ENCODE results near the gene TMEM108. TPM values are rescaled to one million over a fixed set of nuclear protein-coding genes. Genes with fewer than 3 reads are reported as not detected.

Gene TMEM108
- polyA plus RNA-seq, 3 donors, result not detected

DNA sequence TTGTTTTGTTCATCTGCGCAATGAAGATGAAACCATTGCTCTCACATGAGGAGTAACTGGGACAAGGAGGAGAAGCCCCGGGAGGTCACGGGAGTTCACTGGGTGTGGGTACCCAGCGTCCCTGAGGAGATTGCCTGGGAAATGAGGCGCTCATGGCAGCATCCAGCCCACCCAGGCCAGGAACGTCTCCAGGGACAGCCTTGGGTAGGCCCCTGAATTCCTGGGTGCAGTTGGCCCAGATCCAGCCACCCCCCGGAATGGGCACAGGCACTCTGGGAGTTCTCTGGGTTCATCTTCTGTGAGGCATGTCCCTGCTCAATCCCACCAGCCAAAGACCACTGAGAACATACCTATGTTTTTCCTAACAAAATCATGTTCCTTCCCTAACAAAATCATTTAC, 380.2 kb downstream of the TMEM108 start:
- Mint-ChIP-seq H3K27ac (no peak overlapping the region), H3K4me1 (no peaks in the 10 kb centered on the region), H3K36me3 (no peaks in the 10 kb centered on the region), H3K9me3 (no peaks in the 10 kb centered on the region), H3K27me3 (ENCODE audit: low read depth in 3 of 3) (peaks cover 1 to 2% (median 2%) of the 10 kb centered on the region in 3 donors), H3K4me3 (no peak overlapping the region)
- TF ChIP-seq, protein P1, sequence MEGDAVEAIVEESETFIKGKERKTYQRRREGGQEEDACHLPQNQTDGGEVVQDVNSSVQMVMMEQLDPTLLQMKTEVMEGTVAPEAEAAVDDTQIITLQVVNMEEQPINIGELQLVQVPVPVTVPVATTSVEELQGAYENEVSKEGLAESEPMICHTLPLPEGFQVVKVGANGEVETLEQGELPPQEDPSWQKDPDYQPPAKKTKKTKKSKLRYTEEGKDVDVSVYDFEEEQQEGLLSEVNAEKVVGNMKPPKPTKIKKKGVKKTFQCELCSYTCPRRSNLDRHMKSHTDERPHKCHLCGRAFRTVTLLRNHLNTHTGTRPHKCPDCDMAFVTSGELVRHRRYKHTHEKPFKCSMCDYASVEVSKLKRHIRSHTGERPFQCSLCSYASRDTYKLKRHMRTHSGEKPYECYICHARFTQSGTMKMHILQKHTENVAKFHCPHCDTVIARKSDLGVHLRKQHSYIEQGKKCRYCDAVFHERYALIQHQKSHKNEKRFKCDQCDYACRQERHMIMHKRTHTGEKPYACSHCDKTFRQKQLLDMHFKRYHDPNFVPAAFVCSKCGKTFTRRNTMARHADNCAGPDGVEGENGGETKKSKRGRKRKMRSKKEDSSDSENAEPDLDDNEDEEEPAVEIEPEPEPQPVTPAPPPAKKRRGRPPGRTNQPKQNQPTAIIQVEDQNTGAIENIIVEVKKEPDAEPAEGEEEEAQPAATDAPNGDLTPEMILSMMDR (IDR thresholded peaks at IDR 0.05), result no peak
- Histone ChIP-seq H3K27ac (ENCODE audit: low read depth in 1 of 2, low read length in 2 of 2) (no peak overlapping the region), H3K9me3 (replicated peaks in 1 of 2; ENCODE audit: control insufficient read depth in 1 of 2, insufficient read depth in 1 of 2, low read length in 2 of 2) (no peaks in the 10 kb centered on the region), H3K79me2 (ENCODE audit: insufficient read depth, low read length) (no peaks in the 10 kb centered on the region), H3K36me3 (replicated peaks in 1 of 2; ENCODE audit: control insufficient read depth in 1 of 2, insufficient read depth in 2 of 2, low read length in 2 of 2) (no peaks in the 10 kb centered on the region), H3K4me2 (replicated peaks; ENCODE audit: extremely low read depth, low read length, poor library complexity, severe bottlenecking) (no peak overlapping the region), H4K20me1 (ENCODE audit: insufficient read depth, low read length) (no peaks in the 10 kb centered on the region), H3K4me3 (replicated peaks in 1 of 3; ENCODE audit: low read depth in 2 of 3, low read length in 3 of 3) (no peak overlapping the region), H3K9ac (ENCODE audit: insufficient read depth, low read length, poor library complexity, severe bottlenecking) (no peak overlapping the region), H3K27me3 (ENCODE audit: control insufficient read depth in 2 of 2, insufficient read depth in 2 of 2, low read length in 2 of 2) (no peaks in the 10 kb centered on the region), H3K4me1 (ENCODE audit: control insufficient read depth in 1 of 2, insufficient read depth in 2 of 2, low read length in 2 of 2) (no peaks in the 10 kb centered on the region), H2AFZ (ENCODE audit: insufficient read depth, low read depth, low read length, poor library complexity, severe bottlenecking) (no peak overlapping the region)
- no peak for DNase-seq
- WGBS (ENCODE audit: insufficient coverage), result 91% methylated on average over 7 of the region's 7 CpGs
- intact Hi-C loops (cut with micrococcal nuclease), result no loop called here

DNA sequence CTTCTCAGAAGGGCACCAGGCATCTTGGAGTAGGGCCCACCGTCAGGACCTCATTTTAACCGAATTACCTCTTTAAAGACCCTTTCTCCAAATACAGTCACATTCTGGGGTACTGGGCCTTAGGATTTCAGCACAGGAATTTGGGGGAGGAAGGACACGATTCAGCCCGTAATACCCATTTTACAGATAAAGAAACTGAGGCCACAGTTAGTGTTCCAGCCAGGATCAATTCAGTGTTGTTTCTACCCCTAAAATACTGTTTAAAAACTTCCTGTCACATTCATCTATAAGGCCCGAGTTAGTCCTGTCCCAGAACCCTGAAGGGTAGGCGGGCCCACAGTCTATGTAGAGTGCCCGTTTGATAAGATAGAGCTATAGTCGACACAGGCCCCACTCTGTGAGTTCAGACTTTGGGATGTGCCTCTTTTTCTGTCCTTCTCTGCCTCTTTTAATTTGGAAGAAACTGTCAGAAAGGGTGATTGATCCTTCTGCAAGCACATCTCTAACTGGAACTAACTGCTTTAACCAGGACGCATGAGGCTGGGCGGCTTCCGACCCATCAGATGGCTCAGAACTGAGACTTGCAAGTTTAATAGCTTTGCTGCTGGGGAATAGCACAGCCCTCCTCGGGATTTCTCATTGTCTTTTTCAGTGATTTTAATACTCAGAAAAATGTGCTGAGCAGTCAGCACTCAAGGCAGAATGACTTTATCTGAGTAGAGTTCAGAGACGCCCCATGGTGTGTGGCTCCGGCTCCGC, 381.1 kb downstream of the TMEM108 start:
- peaks cover 1 to 2% (median 2%) of the 10 kb centered on the region in 3 donors for H3K27me3 Mint-ChIP-seq (ENCODE audit: low read depth in 3 of 3)
- Histone ChIP-seq H3K4me3 (replicated peaks in 1 of 3; ENCODE audit: low read depth in 2 of 3, low read length in 3 of 3) (no peak overlapping the region), H2AFZ (ENCODE audit: insufficient read depth, low read depth, low read length, poor library complexity, severe bottlenecking) (no peak overlapping the region), H3K27ac (ENCODE audit: low read depth in 1 of 2, low read length in 2 of 2) (no peak overlapping the region), H3K4me2 (replicated peaks; ENCODE audit: extremely low read depth, low read length, poor library complexity, severe bottlenecking) (no peak overlapping the region), H3K9ac (ENCODE audit: insufficient read depth, low read length, poor library complexity, severe bottlenecking) (no peak overlapping the region), H3K79me2 (ENCODE audit: insufficient read depth, low read length) (no peaks in the 10 kb centered on the region), H3K27me3 (ENCODE audit: control insufficient read depth in 2 of 2, insufficient read depth in 2 of 2, low read length in 2 of 2) (no peaks in the 10 kb centered on the region), H3K36me3 (replicated peaks in 1 of 2; ENCODE audit: control insufficient read depth in 1 of 2, insufficient read depth in 2 of 2, low read length in 2 of 2) (no peaks in the 10 kb centered on the region), H3K4me1 (ENCODE audit: control insufficient read depth in 1 of 2, insufficient read depth in 2 of 2, low read length in 2 of 2) (no peaks in the 10 kb centered on the region), H4K20me1 (ENCODE audit: insufficient read depth, low read length) (no peaks in the 10 kb centered on the region), H3K9me3 (replicated peaks in 1 of 2; ENCODE audit: control insufficient read depth in 1 of 2, insufficient read depth in 1 of 2, low read length in 2 of 2) (no peaks in the 10 kb centered on the region)
- WGBS (ENCODE audit: insufficient coverage), result 98% methylated on average over 9 of the region's 15 CpGs
- no peaks in the 10 kb centered on the region for H3K36me3 Mint-ChIP-seq
- no peaks in the 10 kb centered on the region for H3K9me3 Mint-ChIP-seq
- intact Hi-C loops (cut with micrococcal nuclease), result no loop called here
- no peak overlapping the region for H3K4me3 Mint-ChIP-seq
- no peak for DNase-seq
- H3K4me1 Mint-ChIP-seq, result peaks cover 3% of the 10 kb centered on the region
- TF ChIP-seq, protein P1 (IDR thresholded peaks at IDR 0.05), result no peak
- H3K27ac Mint-ChIP-seq, result peak overlapping the region in 1 of 7 donors; percentile 33

All from CD14-positive monocyte (primary cell).